SK-N-SH (cell line): ENCODE results near the gene FLCN. TPM values are rescaled to one million over a fixed set of nuclear protein-coding genes. Genes with fewer than 3 reads are reported as not detected.

Experiments
- CTCF ChIA-PET: fragments of 300-600, 350-600 bp; formaldehyde crosslinking; extraction: SDS; loops from one replicate; lab custom pipeline; 2021; lab: Yijun Ruan, JAX
- POLR2A ChIA-PET: fragments of 350-600 bp; sonication (Branson Sonifier 250); formaldehyde crosslinking; extraction: SDS; loops from one replicate; lab custom pipeline; 2020; ENCODE audit warnings: antibody characterized with exemption, inconsistent platforms; lab: Yijun Ruan, JAX
- DNase-seq: peaks from one replicate; pipeline ENCODE4 v3.0.0; 2012
- H2AFZ ChIP-seq: fragments of 200-600 bp; sonication (generic); 2 replicates; pipeline ENCODE4 v1.8.1; 2016; ENCODE audit warnings: antibody characterized with exemption, mild to moderate bottlenecking, low read depth
- H3F3A ChIP-seq: fragments of 200-600 bp; sonication (generic); replicated peaks from 2 replicates; pipeline ENCODE3; 2016; ENCODE audit warnings: antibody characterized with exemption, mild to moderate bottlenecking; ENCODE audit not compliant: insufficient read depth
- H3K27ac ChIP-seq, 2 experiments: fragments of 200-500 bp in 1 of 2; fragments of 200-600 bp in 1 of 2; sonication (Bioruptor generic) in 1 of 2; sonication (generic), shearing (Covaris generic) in 1 of 2; 2 replicates each; pipeline versions ENCODE4 v1.5.1 to v1.6.1; 2014 to 2016; ENCODE audit warnings: low read depth in 2 of 2, inconsistent platforms in 1 of 2, low read length in 1 of 2, mild to moderate bottlenecking in 1 of 2, mixed read lengths in 1 of 2
- H3K27me3 ChIP-seq: fragments of 200-600 bp; sonication (generic), shearing (Covaris generic); 2 replicates; pipeline ENCODE4 v1.6.1; 2016; ENCODE audit warnings: mixed run types; ENCODE audit not compliant: insufficient read depth
- H3K36me3 ChIP-seq, 2 experiments: fragments of 200-500 bp in 1 of 2; fragments of 200-600 bp in 1 of 2; sonication (Bioruptor generic) in 1 of 2; sonication (generic) in 1 of 2; replicated peaks in 1 of 2; 2 replicates each; pipeline versions ENCODE3 to v1.5.1; 2014 to 2016; ENCODE audit warnings: low read length in 1 of 2, mild to moderate bottlenecking in 1 of 2; ENCODE audit not compliant: insufficient read depth in 2 of 2, control insufficient read depth in 1 of 2
- H3K4me1 ChIP-seq, 2 experiments: fragments of 200-500 bp in 1 of 2; fragments of 200-600 bp in 1 of 2; sonication (Bioruptor generic) in 1 of 2; sonication (generic), shearing (Covaris generic) in 1 of 2; 2 replicates each; pipeline versions ENCODE4 v1.5.1 to v1.6.1; 2014 to 2016; ENCODE audit warnings: low read depth in 1 of 2, low read length in 1 of 2, mixed run types in 1 of 2; ENCODE audit not compliant: insufficient read depth in 2 of 2, control insufficient read depth in 1 of 2
- H3K4me2 ChIP-seq: fragments of 200-600 bp; sonication (generic), shearing (Covaris generic); 2 replicates; pipeline ENCODE4 v1.6.1; 2017; ENCODE audit warnings: mixed run types
- H3K4me3 ChIP-seq, 2 experiments: fragments of 200-500 bp in 1 of 2; fragments of 200-600 bp in 1 of 2; sonication (Bioruptor generic) in 1 of 2; sonication (generic), shearing (Covaris generic) in 1 of 2; 2 replicates each; pipeline versions ENCODE4 v1.5.1 to v1.8.1; 2014 to 2016; ENCODE audit warnings: low read depth in 2 of 2, inconsistent platforms in 1 of 2, low read length in 1 of 2, mild to moderate bottlenecking in 1 of 2, mixed read lengths in 1 of 2, moderate library complexity in 1 of 2
- H3K79me2 ChIP-seq: fragments of 200-600 bp; sonication (generic); 2 replicates; pipeline ENCODE4 v1.8.1; 2017; ENCODE audit warnings: mild to moderate bottlenecking; ENCODE audit not compliant: insufficient read depth
- H3K9ac ChIP-seq: fragments of 200-600 bp; sonication (generic); 2 replicates; pipeline ENCODE4 v1.6.1; 2017; ENCODE audit warnings: mixed run types
- H3K9me2 ChIP-seq: fragments of 200-600 bp; sonication (generic); 2 replicates; pipeline ENCODE4 v1.6.1; 2017; ENCODE audit warnings: mixed run types
- H3K9me3 ChIP-seq: fragments of 200-600 bp; sonication (generic); 2 replicates; pipeline ENCODE4 v1.6.1; 2017; ENCODE audit warnings: mixed run types, mild to moderate bottlenecking, moderate library complexity
- H4K20me1 ChIP-seq: fragments of 200-600 bp; sonication (generic); 2 replicates; pipeline ENCODE4 v1.6.1; 2017; ENCODE audit warnings: mild to moderate bottlenecking, mixed run types; ENCODE audit not compliant: insufficient read depth
- CHD2 ChIP-seq: fragments of 150-350 bp; IDR thresholded peaks from 2 replicates; pipeline ENCODE4 v1.6.1; 2018; ENCODE audit warnings: low read length; ENCODE audit not compliant: partially characterized antibody
- ELF1 ChIP-seq: IDR thresholded peaks from 2 replicates; pipeline ENCODE4 v1.4.0; 2012
- EZH2phosphoT487 ChIP-seq: fragments of 200-600 bp; sonication (generic); IDR thresholded peaks from 2 replicates; pipeline ENCODE4 v1.6.1; 2017; ENCODE audit warnings: low read depth, mixed run types, mild to moderate bottlenecking, antibody characterized with exemption, moderate library complexity, borderline replicate concordance
- FOSL2 ChIP-seq: IDR thresholded peaks from 2 replicates; pipeline ENCODE4 v1.4.0; 2012; ENCODE audit warnings: low read depth, mild to moderate bottlenecking, moderate library complexity, borderline replicate concordance
- FOXM1 ChIP-seq: IDR thresholded peaks from 2 replicates; pipeline ENCODE4 v1.4.0; 2012; ENCODE audit warnings: low read depth, mild to moderate bottlenecking
- GABPA ChIP-seq: IDR thresholded peaks from 2 replicates; pipeline ENCODE4 v1.4.0; 2012; ENCODE audit warnings: low read depth, mild to moderate bottlenecking
- IRF3 ChIP-seq: fragments of 150-350 bp; IDR thresholded peaks from 2 replicates; pipeline ENCODE4 v1.6.1; 2016; ENCODE audit warnings: mild to moderate bottlenecking, low read depth, low read length
- JUND ChIP-seq: IDR thresholded peaks from 2 replicates; pipeline ENCODE4 v1.4.0; 2012
- MAX ChIP-seq: IDR thresholded peaks from 2 replicates; pipeline ENCODE4 v1.4.0; 2012; ENCODE audit warnings: low read depth
- NFIC ChIP-seq: IDR thresholded peaks from 2 replicates; pipeline ENCODE4 v1.4.0; 2012; ENCODE audit warnings: borderline replicate concordance
- NRF1 ChIP-seq: IDR thresholded peaks from 2 replicates; pipeline ENCODE4 v1.6.1; 2012; ENCODE audit warnings: low read depth, mild to moderate bottlenecking, low read length
- POLR2AphosphoS5 ChIP-seq: IDR thresholded peaks from 2 replicates; pipeline ENCODE4 v1.6.1; 2012; ENCODE audit warnings: low read depth, low read length
- RAD21 ChIP-seq: IDR thresholded peaks from 2 replicates; pipeline ENCODE4 v1.6.1; 2012; ENCODE audit warnings: mild to moderate bottlenecking, low read length
- RCOR1 ChIP-seq: fragments of 150-350 bp; IDR thresholded peaks from 2 replicates; pipeline ENCODE4 v1.6.1; 2017; ENCODE audit warnings: antibody characterized with exemption, low read length
- RFX5 ChIP-seq: IDR thresholded peaks from 2 replicates; pipeline ENCODE4 v1.6.1; 2012; ENCODE audit warnings: mild to moderate bottlenecking, improper control_type of control experiment, low read length
- SIN3A ChIP-seq: IDR thresholded peaks from 2 replicates; pipeline ENCODE4 v1.6.1; 2012; ENCODE audit warnings: low read depth, mild to moderate bottlenecking, low read length, moderate library complexity, borderline replicate concordance
- TAF1 ChIP-seq: IDR thresholded peaks from 2 replicates; pipeline ENCODE4 v1.6.1; 2012; ENCODE audit warnings: low read depth, mild to moderate bottlenecking, low read length, moderate library complexity, borderline replicate concordance
- TEAD4 ChIP-seq: IDR thresholded peaks from 2 replicates; pipeline ENCODE4 v1.4.0; 2012; ENCODE audit warnings: mild to moderate bottlenecking, borderline replicate concordance; ENCODE audit not compliant: insufficient read depth
- USF2 ChIP-seq: fragments of 150-350 bp; IDR thresholded peaks from 2 replicates; pipeline ENCODE4 v1.6.1; 2017; ENCODE audit warnings: antibody characterized with exemption, low read length, low read depth, borderline replicate concordance
- WGBS: methylation state at CpG from one replicate; pipeline ENCODE4 v1.1.6; 2017; ENCODE audit warnings: low lambda C conversion rate; 5-methylcytosine and 5-hydroxymethylcytosine counted together
- polyA plus RNA-seq, 3 experiments: library from polyadenylated mRNA; depleted of rRNA; stranded (reverse); fragments of >200 nt; gene quantifications; 2 replicates each; pipeline ENCODE4 v1.2.3, GENCODE V29; 2012

FLCN gene
- polyA plus RNA-seq, 1 of the 3 experiments (the other 2 are of a cell fraction) = 14.6 TPM

GRCh38 chr17:17237026-17237799, at the start of gene FLCN (continued):
- TF ChIP-seq USF2 (peak; percentile 87), RCOR1 (no peak), GABPA (no peak), NFIC (no peak), NRF1 (peak; percentile 69), FOXM1 (no peak), IRF3 (peak; percentile 6; the same call in 1 of the 2 replicates), JUND (peak; percentile 61; the same call in 1 of the 2 replicates), CHD2 (peak; percentile 19), RFX5 (no peak), TAF1 (peak; percentile 81), EZH2phosphoT487 (no peak), ELF1 (peak; percentile 56), MAX (peak; percentile 83), RAD21 (no peak), POLR2AphosphoS5 (peak; percentile 94)

- TF ChIP-seq NFIC = no peak
- TF ChIP-seq TAF1 = no peak
- no peak for TF ChIP-seq SIN3A
- TF ChIP-seq MAX = no peak
- TF ChIP-seq FOSL2 = no peak
- TF ChIP-seq TEAD4 = no peak
- TF ChIP-seq POLR2AphosphoS5 = no peak
- ChIA-PET CTCF (no interaction called here), POLR2A (no interaction called here)
- Histone ChIP-seq H2AFZ (no peak overlapping the region), H4K20me1 (no peaks in the 10 kb centered on the region), H3K79me2 (no peaks in the 10 kb centered on the region), H3K4me1 (peaks cover 0 to 2% of the 10 kb centered on the region in 2 experiments; a peak in 1 of 4 replicates), H3K4me2 (no peak overlapping the region), H3K27me3 (no peaks in the 10 kb centered on the region), H3K9me3 (no peaks in the 10 kb centered on the region), H3K27ac (no peak overlapping the region), H3K4me3 (no peak overlapping the region), H3K9ac (no peak overlapping the region), H3K9me2 (no peaks in the 10 kb centered on the region), H3K36me3 (no peaks in the 10 kb centered on the region), H3F3A (no peaks in the 10 kb centered on the region)
- DNase-seq = no peak
- WGBS = 79% methylated on average over 5 of the region's 5 CpGs
Observed at GRCh38 chr17:17285951-17286350, 49.0 kb upstream of the FLCN start.
